Activated CD4-positive, alpha-beta T cell treated with anti-CD3 and anti-CD28 coated beads, Interleukin-10, Interleukin-2, amounts not matched to agents 100 ng/mL and 50 ng/mL, durations not matched to agents 16 hours and 8 hours (primary cell): ENCODE results near the gene AGBL4.
"Not testable (repeated sequence)": the region's sequence is repeated elsewhere in the genome, so short reads cannot be mapped to it uniquely, and the experiment has no call there.

ENCODE experiments used
- DNase-seq: peaks from one replicate; pipeline ENCODE4 v3.0.0-alpha.2; 2020

The AGBL4 gene

GRCh38 chr1:49424782-49425181, 599.0 kb downstream of the AGBL4 start:
- no peak for DNase-seq

DNA sequence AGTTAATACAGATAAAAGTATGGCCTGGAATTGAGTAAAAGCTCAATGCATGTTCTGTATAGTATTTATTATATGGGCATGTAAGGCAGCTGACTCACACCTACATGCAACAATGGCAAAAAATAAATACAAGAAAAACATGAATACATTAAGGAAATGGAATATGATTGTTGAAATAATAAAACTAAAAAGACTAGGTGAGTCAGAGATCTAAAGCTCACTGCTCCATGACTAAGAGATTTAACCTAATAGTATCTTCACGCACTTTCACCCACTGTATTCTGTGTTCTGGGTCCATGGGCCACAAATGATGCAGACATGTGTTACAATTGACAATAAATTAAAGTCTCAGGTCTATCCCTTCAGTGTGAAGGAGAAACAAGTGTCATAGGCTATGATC, 607.0 kb downstream of the AGBL4 start:
- no peak for DNase-seq

GRCh38 chr1:49408346-49408745, 615.4 kb downstream of the AGBL4 start:
- no peak for DNase-seq

- DNase-seq = no peak
These were observed 626.7 kb downstream of the AGBL4 start for GRCh38 chr1:49397086-49397485.

- no peak for DNase-seq
These were observed 629.6 kb downstream of the AGBL4 start for GRCh38 chr1:49394200-49394599.

DNA sequence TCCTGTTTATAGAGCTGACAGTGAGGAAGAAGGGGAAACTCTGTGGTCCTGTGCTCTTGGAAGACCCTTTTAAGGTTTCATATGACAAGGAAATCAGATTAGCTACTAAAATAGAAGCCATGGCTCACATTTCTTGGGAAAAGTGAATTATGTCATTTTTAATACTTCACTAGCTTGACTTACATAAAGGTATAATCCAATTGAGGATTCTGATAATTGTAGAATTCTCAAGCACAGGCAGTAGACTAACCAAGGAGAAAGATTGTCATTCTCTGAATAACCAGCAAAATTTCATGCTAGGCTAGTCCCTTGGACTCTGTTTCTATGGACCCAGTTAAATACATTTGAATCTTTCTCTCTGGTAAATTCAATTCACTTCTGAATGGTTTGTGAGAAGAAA, 634.1 kb downstream of the AGBL4 start:
- no peak for DNase-seq

DNA sequence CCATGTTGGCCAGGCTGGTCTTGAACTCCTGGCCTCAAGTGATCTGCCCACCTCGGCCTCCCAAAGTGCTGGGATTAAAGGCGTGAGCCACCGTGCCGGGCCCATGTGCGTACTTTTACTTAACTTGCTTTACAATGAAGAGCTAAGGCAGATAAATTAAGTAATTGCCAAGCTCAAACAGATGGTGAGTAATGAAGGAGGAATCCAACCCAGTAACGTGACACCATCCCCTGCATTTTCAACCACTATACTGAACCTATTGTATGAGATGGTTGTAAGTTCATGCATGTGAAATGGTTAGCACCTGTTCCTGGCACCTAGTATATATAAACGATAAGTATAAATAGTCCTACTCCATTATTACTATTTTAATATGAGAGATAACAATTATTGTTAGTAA, 659.1 kb downstream of the AGBL4 start:
- no peak for DNase-seq

DNA sequence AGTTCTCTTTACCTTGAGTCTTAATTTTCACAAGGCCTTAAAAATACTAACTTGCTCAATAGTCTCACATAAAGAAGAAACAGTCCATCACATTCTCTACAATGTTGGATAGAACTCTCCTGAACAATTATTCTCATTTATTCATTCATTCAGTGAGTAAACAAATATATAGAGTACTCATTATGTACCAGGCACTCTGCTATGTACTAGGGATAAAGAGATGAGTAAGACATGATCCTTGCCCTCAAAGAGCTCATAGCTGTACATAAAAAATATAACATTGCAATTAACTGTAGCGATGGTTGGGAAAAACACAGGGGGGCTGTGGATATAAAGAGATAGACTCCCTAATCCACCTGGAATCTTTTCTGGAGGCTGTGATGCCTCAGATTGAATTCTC, 660.1 kb downstream of the AGBL4 start:
- DNase-seq = no peak

DNA sequence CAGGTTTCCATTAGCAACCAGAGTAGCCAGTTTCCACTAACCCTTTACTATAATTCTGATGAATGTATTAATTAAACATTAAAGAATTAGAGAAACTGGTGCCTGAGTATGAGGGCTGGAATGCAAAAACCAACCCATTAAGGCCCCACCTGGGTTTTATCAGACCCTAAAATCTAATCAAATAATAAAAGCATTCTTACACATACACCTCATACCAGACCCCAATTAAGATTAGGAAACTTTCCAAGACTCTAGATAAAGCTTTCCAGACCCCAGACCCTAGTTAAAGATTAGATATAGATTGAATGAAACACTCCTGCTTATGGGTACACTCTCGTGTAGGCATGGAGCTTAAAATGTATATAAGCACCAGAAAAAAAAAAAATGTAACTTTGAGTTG, 665.7 kb downstream of the AGBL4 start:
- no peak for DNase-seq

DNA sequence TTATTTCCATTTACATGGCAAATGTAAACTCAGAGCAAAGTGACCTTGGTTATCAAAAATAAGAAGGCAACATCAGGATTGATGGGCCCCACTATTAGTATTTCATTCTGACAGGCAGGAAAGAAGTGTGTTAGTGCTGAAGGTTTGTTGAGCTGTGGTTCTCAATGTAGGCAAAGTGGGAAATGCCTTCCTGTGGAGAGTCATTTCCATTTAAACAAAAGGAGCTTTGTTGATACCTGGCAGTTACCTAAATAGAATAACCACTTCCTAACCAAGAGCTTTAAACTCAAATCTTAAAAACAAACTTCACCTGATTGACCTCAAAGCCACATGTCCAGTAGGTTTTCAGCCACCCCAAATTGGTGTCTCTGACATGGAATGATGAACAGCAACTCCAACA, 667.2 kb downstream of the AGBL4 start:
- no peak for DNase-seq

DNA sequence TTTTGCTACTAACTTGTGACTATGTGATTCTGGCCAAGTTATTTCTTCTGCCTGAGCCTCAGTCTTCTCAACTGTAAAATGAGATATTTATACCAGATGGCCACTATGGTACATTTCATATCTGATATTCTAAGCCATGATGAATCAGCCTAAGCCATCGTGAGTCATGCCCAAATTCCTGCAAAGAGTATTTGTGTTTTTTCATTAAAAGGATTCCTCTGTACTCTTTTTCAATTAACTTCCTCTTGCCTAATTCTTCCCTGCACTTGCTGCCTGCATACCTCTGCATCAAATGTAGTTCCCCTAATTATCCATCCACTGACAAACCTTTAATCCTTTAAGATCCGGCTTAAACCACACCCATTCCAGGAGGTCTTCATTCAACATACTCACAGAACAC, 672.0 kb downstream of the AGBL4 start:
- DNase-seq = no peak

DNA sequence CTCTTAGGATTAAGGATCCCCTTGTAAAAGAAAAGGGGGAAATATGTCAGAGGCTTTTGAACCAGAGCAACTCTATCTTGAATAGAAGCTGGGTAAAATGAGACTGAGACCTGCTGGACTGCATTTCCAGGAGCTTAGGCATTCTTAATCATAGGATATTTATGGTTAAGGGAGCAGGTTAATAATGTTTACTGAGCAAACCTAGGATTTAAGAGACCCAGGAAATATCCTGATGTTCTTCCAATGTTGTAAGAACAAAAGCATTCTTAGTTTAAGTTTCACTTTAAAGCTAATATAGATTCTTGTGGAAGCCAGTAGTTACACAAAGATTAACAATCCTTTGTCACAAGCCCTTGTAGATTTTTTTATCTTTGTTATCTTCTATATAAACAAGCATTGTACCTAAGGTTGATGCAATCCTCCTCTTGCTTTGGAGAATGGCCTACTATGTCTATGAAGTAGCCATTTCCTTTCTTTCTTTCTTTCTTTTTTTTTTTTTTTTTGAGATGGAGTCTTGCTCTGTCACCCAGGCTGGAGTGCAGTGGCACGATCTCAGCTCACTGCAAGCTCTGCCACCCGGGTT, 676.9 kb downstream of the AGBL4 start:
- DNase-seq = no peak

- no peak for DNase-seq
These were observed 683.2 kb downstream of the AGBL4 start for GRCh38 chr1:49340576-49340975.

- no peak for DNase-seq
These were observed 684.7 kb downstream of the AGBL4 start for GRCh38 chr1:49339043-49339442.

DNA sequence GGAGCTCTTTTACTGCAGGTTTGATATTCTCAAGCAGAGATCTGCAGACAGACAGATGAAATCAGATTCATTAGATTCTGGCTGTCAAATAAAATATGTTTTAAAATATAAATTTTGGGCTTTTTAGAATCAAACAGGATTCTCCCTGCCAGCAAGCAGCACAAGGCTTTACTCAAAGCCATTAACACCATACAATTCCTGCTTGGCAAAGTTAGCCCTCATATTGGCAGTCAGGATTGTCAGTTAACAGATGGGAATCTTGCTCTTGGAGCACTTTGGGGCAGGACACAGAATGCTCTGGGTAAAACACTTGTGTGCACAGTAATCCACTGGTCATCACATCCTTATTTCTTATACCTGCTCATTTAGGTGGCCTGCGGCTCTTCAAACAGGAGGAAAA, 686.5 kb downstream of the AGBL4 start:
- no peak for DNase-seq

DNA sequence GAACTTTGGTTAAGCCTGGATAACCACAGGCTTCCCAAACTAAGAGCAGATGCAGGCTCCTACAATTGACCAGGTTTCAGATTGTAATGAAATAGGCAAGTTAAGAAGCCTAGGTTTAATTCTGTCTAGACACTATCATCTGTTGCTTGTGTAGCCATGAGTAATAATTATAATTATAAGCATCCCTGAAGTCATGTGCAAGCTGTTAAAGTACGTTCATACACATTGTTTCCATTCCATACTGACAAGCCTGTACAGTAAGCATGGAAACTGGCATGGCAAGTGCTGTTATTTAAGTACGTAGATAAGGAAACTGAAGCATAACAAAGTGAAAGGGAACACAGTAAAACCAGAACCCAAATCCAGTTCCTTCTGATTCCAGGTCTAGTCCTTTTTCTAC, 689.8 kb downstream of the AGBL4 start:
- no peak for DNase-seq

- no peak for DNase-seq
These were observed 692.5 kb downstream of the AGBL4 start for GRCh38 chr1:49331066-49331852.

DNA sequence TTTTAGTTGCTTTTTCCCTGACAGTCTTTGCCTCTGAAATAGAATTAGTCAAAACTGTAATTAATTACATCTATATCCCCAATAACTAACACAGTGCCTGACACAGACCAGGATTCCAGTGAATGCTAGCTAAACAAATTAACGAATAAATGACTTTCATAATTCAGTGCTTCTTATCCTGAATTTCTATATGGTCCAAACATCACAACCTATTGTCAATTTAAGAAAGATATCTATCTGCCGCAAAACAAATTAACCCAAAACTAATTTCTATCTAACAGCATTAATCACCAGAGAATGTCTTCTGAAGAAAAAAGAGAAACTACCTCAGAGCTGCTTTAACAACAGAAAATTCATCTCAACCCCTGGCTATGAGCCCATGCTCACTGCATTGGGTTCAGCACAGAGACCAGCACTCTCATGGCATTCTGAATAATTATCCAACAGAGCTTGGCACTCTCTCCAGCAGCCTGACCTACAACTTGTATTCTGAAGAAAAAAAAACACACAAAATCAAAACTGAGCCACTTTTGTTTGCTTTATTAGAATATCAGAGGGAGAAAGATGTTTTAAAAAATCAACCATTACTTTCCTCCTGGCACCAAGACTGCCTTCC, 699.7 kb downstream of the AGBL4 start:
- no peak for DNase-seq

GRCh38 chr1:49320493-49320892, 703.3 kb downstream of the AGBL4 start:
- DNase-seq = not testable (repeated sequence)

GRCh38 chr1:49319426-49319963, 704.3 kb downstream of the AGBL4 start:
- no peak for DNase-seq

DNA sequence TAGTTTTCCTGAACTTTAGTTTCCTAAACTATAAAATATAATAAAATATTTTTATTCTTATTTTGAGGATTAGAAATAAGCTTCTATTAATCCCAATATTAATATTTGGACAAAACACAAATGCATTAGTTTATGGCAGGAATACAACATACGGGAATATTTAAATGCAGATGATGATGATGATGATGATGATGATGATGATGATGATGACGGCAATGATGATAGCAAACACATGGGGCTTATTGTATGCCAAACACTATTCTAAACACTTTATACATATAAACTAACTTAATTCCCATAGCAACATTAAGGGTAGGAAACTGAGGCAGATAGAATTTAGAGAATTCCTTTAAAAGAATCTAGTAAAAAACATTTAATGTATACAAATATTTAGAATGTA, 705.5 kb downstream of the AGBL4 start:
- DNase-seq = no peak

- no peak for DNase-seq
These were observed 716.3 kb downstream of the AGBL4 start for GRCh38 chr1:49307457-49307856.

DNA sequence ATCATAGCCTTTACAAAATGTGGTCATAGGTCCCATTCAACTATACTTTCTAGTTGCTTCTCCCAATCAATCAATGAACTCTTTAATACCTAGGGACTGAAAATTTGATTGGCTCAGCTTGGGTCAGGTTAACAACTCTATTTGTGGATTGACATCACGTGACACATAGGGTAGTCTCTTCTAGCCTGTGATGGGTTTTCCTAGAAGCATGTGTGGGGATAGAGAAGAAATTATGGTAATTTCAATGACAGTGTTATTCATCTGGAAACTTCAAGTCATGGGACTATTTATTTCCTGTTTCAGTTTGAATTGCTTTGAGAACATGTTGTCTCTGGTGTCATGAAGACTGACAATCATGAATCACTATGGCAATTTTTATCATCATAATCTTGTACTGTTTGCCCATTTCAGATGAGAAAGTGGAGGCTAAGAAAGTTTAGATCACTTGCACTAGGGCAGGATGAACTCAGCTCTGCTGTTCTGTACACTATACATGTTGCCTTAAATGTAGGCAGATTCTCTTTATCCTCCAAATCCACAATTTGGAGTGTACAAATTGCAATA, 717.2 kb downstream of the AGBL4 start:
- DNase-seq = peak; percentile 15

- DNase-seq = not testable (repeated sequence)
These were observed 721.4 kb downstream of the AGBL4 start for GRCh38 chr1:49302400-49302799.
